ENCODE data around the gene TOP3A. TPM values are rescaled to one million over a fixed set of nuclear protein-coding genes. Genes with fewer than 3 reads are reported as not detected.

The TOP3A gene
- total and polyA plus RNA-seq, 2 of the 13 experiments (the other 11 are each of a cell fraction or from before 2014, with no cell fraction given), result 16.9 to 36.8 TPM

DNA sequence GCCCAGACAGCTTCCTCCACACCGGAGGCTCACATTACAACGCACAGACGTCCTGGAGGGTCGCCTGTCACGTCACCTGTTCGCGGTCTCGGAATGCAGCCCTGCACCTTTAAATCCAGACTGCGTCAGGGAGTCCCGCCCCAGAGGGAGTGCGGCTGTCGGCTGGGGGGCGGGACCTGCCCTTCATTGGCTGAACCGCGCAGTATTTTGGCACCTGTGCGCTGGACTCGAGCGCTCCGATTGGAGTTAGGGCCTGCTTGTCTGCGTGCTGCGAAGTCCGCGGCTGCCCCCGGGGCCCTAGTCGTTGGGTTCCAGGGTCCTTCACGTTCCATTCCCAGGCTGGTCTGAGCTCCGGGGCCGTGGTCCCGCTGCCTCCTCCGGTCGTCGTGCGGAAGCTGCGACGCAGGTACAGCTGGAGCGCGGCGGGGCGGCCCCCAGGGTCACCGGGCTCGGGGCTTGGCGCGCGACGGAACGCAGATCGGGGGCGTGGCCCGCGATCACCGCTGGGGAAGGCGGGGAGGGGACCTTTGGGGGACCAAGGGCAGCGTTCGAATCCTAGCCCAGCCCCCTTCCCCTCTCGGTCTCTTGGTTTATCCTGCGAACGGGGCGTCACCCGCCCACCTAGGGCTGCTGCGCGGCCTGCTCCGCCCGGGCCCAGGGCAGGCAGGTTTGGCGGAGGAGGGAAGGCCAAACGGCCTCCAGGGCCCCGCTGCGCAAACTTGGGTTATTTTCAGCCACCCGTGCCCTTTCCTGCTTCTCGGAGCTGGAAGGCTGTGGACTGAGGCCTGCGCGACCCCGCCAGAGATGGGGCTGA, 54.3 kb downstream of the TOP3A start, which contains the start of gene MIEF2 (continued):
- TF ChIP-seq, protein P1, sequence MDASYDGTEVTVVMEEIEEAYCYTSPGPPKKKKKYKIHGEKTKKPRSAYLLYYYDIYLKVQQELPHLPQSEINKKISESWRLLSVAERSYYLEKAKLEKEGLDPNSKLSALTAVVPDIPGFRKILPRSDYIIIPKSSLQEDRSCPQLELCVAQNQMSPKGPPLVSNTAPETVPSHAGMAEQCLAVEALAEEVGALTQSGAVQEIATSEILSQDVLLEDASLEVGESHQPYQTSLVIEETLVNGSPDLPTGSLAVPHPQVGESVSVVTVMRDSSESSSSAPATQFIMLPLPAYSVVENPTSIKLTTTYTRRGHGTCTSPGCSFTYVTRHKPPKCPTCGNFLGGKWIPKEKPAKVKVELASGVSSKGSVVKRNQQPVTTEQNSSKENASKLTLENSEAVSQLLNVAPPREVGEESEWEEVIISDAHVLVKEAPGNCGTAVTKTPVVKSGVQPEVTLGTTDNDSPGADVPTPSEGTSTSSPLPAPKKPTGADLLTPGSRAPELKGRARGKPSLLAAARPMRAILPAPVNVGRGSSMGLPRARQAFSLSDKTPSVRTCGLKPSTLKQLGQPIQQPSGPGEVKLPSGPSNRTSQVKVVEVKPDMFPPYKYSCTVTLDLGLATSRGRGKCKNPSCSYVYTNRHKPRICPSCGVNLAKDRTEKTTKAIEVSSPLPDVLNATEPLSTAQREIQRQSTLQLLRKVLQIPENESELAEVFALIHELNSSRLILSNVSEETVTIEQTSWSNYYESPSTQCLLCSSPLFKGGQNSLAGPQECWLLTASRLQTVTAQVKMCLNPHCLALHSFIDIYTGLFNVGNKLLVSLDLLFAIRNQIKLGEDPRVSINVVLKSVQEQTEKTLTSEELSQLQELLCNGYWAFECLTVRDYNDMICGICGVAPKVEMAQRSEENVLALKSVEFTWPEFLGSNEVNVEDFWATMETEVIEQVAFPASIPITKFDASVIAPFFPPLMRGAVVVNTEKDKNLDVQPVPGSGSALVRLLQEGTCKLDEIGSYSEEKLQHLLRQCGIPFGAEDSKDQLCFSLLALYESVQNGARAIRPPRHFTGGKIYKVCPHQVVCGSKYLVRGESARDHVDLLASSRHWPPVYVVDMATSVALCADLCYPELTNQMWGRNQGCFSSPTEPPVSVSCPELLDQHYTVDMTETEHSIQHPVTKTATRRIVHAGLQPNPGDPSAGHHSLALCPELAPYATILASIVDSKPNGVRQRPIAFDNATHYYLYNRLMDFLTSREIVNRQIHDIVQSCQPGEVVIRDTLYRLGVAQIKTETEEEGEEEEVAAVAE (CRISPR knock-in tag; IDR thresholded peaks at IDR 0.05; ENCODE audit: borderline replicate concordance), result peak; percentile 8
- TF ChIP-seq CEBPB (IDR thresholded peaks at IDR 0.05; ENCODE audit: borderline replicate concordance, low read depth, low read length), result no peak
- TF ChIP-seq NR2C2 (CRISPR knock-in tag; IDR thresholded peaks at IDR 0.05; ENCODE audit: borderline replicate concordance), result peak; percentile 37
- peak; percentile 76 for TF ChIP-seq KDM2A (CRISPR knock-in tag; IDR thresholded peaks at IDR 0.05; ENCODE audit: borderline replicate concordance, low read depth)
- no peak for TF ChIP-seq SP1 (IDR thresholded peaks at IDR 0.05)
- peak; percentile 74 for TF ChIP-seq SP1 (CRISPR knock-in tag; IDR thresholded peaks at IDR 0.05)
- peak; percentile 49; the same call in 1 of the 2 replicates for TF ChIP-seq RXRB (CRISPR knock-in tag; IDR thresholded peaks at IDR 0.05; ENCODE audit: borderline replicate concordance)
- TF ChIP-seq, protein P2, sequence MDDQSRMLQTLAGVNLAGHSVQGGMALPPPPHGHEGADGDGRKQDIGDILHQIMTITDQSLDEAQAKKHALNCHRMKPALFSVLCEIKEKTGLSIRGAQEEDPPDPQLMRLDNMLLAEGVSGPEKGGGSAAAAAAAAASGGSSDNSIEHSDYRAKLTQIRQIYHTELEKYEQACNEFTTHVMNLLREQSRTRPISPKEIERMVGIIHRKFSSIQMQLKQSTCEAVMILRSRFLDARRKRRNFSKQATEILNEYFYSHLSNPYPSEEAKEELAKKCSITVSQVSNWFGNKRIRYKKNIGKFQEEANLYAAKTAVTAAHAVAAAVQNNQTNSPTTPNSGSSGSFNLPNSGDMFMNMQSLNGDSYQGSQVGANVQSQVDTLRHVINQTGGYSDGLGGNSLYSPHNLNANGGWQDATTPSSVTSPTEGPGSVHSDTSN (CRISPR knock-in tag; IDR thresholded peaks at IDR 0.05; ENCODE audit: borderline replicate concordance), result peak; percentile 59; the same call in 1 of the 2 replicates
- no peak for TF ChIP-seq RORA (CRISPR knock-in tag; IDR thresholded peaks at IDR 0.05)
- TF ChIP-seq, protein P3, sequence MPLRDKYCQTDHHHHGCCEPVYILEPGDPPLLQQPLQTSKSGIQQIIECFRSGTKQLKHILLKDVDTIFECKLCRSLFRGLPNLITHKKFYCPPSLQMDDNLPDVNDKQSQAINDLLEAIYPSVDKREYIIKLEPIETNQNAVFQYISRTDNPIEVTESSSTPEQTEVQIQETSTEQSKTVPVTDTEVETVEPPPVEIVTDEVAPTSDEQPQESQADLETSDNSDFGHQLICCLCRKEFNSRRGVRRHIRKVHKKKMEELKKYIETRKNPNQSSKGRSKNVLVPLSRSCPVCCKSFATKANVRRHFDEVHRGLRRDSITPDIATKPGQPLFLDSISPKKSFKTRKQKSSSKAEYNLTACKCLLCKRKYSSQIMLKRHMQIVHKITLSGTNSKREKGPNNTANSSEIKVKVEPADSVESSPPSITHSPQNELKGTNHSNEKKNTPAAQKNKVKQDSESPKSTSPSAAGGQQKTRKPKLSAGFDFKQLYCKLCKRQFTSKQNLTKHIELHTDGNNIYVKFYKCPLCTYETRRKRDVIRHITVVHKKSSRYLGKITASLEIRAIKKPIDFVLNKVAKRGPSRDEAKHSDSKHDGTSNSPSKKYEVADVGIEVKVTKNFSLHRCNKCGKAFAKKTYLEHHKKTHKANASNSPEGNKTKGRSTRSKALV (CRISPR knock-in tag; IDR thresholded peaks at IDR 0.05), result 0 out of 2 replicates have a peak, but pooled peaks have one; percentile 52
- no peak for TF ChIP-seq MBD4 (IDR thresholded peaks at IDR 0.05; ENCODE audit: borderline replicate concordance, low read length)
- TF ChIP-seq GATA4 (IDR thresholded peaks at IDR 0.05; ENCODE audit: borderline replicate concordance, low read depth), result no peak
- no peak for TF ChIP-seq ZNF17 (CRISPR knock-in tag; IDR thresholded peaks at IDR 0.05)
- TF ChIP-seq SATB2 (CRISPR knock-in tag; IDR thresholded peaks at IDR 0.05), result 0 out of 2 replicates have a peak, but pooled peaks have one; percentile 61
- TF ChIP-seq ZNF335 (CRISPR knock-in tag; IDR thresholded peaks at IDR 0.05), result peak; percentile 89
- no peak for TF ChIP-seq ZNF264 (CRISPR knock-in tag; IDR thresholded peaks at IDR 0.05)
- TF ChIP-seq RARG (CRISPR knock-in tag; IDR thresholded peaks at IDR 0.05; ENCODE audit: low read depth), result no peak
- TF ChIP-seq ZMYM3 (CRISPR knock-in tag; IDR thresholded peaks at IDR 0.05), result peak; percentile 56; the same call in 1 of the 2 replicates
- peak; percentile 93 for TF ChIP-seq ZNF652 (CRISPR knock-in tag; IDR thresholded peaks at IDR 0.05; ENCODE audit: borderline replicate concordance, low read depth)
- TF ChIP-seq, protein P4, sequence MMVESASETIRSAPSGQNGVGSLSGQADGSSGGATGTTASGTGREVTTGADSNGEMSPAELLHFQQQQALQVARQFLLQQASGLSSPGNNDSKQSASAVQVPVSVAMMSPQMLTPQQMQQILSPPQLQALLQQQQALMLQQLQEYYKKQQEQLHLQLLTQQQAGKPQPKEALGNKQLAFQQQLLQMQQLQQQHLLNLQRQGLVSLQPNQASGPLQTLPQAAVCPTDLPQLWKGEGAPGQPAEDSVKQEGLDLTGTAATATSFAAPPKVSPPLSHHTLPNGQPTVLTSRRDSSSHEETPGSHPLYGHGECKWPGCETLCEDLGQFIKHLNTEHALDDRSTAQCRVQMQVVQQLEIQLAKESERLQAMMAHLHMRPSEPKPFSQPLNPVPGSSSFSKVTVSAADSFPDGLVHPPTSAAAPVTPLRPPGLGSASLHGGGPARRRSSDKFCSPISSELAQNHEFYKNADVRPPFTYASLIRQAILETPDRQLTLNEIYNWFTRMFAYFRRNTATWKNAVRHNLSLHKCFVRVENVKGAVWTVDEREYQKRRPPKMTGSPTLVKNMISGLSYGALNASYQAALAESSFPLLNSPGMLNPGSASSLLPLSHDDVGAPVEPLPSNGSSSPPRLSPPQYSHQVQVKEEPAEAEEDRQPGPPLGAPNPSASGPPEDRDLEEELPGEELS (CRISPR knock-in tag; IDR thresholded peaks at IDR 0.05), result no peak

All from HepG2 (cell line).